NCI-H69 (cell line): ENCODE measurements around the gene TSEN54.
"Not testable (repeated sequence)": the region's sequence is repeated elsewhere in the genome, so short reads cannot be mapped to it uniquely, and the experiment has no call there.

ENCODE experiments used
- DNase-seq: peaks from one replicate; lab custom pipeline; 2025; lab: John Stamatoyannopoulos, UW

The TSEN54 gene

DNA sequence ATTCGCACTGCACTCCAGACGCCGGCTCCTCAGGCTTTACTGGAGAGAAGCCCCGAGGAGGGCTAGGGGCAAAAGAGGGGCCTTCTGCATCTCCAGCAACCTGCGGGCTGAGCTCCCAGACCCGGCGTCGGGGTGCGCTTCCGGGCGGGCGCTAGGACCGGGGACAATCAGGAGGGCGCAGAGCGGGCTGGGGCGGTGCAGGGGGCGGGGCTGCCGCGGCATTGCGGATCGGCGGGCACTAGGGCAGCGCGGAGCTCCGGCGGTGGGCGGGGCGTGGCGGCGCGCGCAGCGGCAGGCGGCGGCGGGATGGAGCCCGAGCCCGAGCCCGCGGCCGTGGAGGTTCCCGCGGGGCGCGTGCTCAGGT, at the start of gene TSEN54:
Gene TSEN54, plus strand, starts transcription at position 274 of the 364 bp plus-strand sequence. Its CDS starts 33 bp downstream, at position 307.
- DNase-seq = peak; percentile 97

DNA sequence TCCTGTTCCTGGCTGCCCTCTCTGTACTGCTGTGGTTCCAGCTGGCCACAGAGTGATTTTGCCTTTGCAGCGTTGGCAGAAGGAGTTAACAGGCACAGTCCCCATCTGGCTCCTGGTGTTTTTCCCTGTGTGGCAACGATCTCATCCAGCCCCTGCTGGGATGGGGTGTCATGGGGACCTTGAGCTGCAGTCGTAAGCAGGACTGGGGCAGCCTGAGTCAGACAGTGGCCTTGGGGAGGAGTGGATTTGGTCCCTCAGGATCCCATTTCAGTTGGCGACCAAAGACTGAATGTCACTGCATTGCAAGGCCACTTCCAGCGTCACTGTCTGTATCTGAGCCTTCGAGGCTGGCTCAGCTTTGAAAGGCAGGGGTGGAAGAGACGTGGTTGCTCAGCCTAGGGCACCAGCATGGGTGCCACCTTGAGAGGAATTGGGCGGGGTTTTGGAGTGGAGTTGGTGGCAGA, 48.0 kb upstream of the TSEN54 start:
- DNase-seq = peak; percentile 40

DNA sequence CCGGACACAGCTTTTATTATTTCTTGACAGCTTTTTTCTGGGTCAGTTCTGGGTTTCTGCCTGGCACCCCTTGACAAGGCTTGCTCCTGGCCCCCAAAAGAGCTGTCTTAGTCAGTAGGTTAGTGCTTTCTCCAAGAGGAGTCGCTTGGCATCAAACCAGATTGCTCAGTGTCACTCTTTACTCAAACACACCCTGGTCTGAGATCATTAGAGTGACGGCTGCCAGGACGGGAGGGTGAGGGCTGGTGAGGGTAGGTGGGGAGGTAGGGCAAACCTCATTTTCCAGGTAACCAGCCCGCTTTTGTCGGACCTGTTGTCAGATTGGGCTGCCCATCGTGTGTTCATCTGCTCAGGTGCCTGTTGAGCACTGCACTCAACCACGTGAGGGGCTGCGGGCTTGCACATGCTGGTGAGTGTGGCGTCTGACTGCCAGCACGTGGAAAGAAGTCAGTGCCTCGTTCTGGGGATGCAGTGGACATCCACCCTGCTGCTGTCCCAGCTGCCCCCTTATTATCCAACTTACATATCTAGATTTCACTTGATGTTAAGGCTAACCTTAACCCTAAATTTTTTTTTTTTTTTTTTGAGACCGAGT, 47.5 kb upstream of the TSEN54 start:
- no peak for DNase-seq

DNA sequence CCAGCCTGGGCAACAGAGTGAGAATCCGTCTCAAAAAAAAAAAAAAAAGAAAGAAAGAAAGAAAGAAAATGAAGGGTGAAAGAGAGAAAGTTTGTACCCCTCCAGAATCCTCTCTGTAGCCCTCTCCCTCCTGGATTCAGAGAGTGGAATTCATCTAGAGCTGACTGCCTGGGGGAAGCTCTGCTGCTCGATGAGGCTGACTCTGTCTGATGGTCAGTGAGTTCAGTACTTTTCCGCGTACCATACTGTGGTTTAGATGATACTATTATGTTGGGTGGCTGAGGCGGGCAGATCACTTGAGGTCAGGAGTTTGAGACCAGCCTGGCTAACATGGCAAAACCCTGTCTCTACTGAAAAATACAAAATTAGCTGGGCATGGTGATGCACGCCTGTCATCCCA, 45.1 kb upstream of the TSEN54 start:
- DNase-seq = peak; percentile 45

DNA sequence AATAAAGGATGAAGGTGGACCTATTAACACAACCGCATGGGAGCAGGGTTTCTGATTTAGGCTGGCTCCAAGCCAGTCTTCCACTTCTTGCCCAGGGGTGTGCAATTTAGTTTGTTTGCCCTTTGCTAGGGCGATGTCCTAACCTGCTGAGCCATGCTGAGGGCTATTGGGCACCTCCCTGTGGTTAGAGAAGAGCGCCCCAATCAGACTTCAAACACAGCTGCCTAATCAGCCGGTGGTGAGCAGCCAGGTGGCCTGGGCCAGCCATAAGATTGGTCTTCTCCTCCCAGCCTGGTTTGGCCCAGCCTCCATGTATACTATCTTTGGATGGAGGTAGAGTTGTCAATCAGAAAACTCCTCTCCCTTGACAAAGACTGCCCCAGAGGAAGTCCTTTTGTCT, 44.2 kb upstream of the TSEN54 start:
- peak; percentile 99 for DNase-seq

DNA sequence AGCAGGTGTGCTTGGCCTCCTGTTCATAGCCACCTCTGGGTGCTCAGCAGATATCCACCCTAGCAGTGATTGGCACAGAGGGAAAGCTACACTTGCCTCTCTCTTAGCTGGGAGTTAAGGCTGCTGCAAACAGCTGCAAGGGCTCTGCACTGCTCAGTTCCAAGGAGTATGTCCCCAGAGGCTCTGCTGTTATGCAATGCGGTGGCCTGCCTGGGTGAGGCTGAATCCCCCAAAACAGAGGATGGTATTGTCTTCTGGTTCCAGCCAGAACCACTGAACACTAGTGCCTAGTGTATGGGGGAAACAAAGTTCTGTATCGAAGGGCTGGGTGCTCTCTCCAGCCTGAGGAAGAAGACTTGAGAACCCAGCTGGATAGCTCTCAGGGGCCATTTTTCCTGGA, 43.1 kb upstream of the TSEN54 start:
- DNase-seq = no peak

DNA sequence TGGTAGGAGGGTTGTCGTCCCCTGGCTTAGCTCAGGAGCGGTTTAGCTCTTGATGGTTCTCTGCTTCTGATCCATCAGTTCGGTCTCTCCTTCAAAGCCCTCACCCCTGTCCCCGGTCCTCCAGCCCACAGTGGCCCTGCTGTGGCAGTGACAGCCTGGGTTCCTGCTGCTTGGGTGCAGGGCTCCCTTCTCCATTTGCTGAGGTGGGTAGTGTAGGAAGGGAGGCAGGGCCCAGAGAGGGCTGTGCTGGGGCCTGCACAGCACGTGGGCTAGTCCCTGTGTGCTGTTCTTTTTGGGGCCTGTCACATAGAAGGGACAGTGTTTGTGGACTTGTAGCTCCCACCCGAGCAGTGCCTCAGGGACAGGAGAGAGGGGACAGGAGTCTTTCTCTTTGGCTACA, 41.6 kb upstream of the TSEN54 start:
- DNase-seq = no peak

DNA sequence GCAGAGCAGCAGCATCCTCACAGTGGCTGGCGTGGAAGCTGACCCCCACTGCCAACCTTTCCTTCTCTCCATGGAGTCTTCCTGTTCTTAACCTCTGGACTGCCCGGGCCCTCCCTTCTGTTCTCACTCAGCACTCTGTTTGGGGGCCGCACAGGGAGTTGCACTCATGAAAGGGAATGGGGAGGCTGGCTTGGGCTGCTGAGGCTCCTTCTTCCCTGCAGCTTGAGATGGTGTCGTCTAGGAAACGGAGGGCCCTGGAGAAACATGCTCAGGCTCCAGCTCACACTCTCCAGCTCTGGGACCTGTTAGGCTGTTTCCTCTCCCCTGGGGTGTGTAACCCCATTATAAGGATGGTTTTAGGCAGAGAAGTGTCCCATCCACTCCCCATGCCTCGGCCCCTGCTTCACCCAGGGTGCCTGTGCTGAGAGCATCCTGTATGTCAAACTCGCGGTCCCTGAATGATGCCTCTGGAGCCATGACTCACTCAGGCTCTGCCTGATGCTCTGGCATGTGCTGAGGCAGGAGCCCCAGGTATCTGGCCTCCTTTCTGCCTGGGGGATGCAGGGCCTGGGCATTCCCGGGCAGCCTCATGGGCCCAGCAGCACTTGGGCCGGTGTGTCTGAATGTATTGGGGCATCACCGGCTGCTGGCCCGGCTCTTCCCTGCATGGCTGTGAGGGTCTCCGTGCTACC, 41.0 kb upstream of the TSEN54 start:
- no peak for DNase-seq

DNA sequence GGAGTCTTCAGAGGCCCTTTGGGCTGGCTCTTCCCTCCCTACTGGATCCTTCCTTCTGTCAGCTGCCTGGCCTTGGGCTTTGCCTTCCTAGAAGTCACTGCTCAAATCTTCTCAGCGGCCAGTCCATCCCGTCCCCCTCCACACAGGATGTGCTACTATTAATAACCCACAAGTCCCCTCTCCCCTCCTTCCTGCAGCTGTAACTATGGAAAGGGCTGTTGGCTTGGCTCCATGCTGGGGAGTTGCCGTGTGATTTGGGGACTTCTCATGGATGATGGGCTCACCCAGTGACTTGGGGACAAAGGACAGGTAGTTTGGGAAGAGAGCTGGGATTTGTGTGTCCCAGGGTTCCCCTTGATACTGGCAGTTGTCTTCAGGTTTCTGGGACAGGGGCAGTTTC, 40.5 kb upstream of the TSEN54 start:
- no peak for DNase-seq

DNA sequence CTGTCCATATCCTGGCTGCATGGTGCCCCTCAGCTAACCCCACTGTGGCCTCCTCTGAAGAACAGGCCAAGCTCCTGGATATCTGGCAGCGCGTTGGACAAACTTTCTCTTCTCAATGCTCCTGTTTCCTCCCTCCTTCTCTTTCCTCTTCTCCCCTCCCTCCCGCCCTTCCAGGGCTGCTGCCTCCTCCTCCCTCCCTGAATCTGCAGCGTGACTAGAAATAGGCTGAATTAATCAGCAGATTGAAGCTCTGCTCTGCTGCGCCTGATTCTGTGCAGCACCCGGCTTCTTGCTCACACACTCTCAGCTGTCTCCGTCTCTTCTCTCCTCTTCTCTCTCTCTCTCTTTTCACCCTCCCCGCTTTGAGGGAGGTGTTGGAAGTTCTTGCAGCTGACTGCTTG, 40.1 kb upstream of the TSEN54 start:
- DNase-seq = no peak

DNA sequence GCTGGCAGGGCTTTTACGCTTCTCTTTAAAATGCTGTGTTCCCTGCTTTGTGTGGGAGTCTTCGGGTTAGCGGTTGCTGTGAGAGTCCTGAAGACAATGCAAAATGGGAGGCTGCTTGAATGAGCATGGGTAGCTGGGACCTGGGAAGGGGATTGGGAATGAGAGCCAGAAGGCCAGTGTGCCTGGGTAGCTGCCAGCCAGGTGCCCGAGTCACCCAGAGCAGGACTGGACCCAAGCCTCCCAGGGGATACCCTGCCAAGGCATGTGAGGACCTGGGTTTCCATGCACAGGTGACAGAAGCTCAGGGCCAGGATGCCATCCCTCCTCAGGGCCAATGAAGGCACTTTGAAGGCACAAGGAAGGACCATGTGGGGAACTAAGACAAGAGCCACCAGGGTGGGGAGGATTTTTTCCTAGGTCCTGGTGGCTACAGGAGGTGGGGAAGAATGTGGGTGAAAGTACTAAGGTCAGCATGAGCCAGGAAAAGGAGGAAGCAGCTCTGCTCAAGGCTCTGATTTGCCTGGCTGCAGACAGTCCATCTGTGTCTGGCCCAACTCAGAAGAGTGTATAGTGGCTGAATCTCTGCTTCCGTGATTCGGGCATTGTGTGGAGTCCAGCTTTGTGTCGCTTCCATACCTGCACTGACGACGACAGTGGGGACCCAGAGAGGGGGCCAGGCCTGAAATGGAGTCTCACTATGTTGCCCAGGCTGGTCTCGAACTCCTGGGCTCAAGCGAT, 39.4 kb upstream of the TSEN54 start:
- no peak for DNase-seq

DNA sequence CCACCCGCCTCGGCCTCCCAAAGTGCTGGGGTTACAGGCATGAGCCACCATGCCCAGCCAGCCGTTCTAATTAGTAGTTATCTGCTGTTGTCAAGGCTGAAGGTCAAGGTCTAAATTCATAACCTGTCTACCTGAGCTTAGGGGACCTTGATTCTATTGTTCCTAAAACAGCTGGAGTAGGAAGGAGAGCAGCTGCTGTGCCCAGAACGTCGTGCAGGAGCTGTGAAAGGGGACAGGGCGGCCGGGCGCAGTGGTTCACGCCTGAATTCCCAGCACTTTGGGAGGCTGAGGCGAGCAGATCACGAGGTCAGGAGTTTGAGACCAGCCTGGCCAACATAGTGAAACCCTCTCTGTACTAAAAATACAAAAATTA, 38.9 kb upstream of the TSEN54 start:
- not testable (repeated sequence) for DNase-seq

DNA sequence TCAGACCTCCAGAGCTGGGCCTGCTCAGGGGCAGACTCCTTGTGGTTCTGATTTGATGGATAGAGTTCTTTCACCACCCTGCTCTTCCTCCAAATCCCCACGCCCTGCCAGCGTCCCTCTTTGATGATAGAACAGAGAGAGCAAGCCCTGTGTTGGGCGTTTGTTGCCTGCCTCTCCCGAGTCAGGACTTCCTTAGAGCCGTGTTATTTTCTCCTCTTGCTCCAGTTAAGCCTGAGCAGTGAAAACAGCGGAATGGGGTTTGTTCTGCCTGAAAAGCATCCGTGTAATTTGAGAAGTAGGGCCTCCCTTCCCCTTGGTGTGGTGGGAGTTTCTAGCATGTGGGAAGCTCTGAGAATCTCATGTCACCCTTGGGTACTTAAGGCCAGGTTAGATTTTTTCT, 37.8 kb upstream of the TSEN54 start:
- DNase-seq = no peak

DNA sequence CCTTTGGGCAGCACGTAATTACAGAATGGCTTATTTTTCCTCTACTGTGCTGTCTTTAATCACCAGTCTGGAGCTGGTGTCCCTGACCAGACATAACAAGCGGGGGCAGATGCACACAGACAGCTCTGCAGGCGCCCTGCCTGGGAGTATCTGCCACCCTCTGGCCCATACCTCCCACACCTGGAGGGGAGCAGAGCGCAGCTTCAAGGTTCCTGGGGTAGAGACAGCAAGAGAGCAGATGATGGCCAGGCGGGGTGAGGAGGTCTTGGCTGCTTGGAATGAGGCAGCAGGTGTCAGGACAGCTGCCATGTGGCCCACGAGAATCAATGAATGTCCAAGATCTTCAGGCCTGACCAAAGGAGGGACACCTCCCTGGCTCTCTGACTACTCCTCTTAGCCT, 36.0 kb upstream of the TSEN54 start:
- DNase-seq = no peak

DNA sequence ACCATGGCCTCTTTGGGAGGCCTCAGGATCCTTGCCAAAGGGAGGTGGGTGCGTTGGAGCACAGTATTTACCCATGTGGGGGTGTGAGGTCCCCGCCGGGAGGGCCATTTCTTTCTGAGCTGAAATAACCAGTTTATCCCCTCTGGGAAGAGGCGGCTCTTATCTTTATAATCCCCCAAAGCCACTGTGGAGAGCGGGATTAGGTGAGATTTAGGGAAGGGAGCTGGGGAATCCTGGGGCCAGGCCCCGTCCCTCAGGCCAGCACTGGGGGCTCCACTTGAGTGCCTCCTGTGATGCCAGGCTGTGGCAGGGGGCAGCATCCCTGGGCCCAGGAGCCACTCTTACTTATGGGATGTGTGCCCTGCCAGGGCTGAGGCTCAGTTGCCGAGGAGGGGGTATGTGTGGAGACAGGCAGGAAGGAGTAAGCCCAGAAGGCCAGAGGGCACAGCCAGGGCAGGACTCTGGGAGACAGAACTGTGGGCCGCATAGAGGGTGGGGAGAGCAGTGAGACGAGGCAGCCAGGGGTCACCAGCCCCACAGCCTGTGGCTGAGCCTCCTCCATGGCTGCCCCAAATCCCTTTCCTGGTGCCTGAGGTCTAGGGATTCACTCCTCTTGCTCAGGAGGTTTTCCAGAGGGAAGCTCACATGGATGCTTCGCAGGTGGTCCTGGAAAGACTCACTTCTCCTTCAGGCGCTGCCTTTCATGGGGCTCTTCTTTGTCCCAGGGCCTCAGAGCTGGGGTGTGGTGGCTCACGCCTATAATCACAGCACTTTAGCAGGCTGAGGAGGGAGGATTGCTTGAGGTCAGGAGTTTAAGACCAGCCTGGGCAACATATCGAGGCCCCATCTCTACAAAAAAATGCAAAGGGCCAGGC, 34.9 kb upstream of the TSEN54 start:
- DNase-seq = no peak

DNA sequence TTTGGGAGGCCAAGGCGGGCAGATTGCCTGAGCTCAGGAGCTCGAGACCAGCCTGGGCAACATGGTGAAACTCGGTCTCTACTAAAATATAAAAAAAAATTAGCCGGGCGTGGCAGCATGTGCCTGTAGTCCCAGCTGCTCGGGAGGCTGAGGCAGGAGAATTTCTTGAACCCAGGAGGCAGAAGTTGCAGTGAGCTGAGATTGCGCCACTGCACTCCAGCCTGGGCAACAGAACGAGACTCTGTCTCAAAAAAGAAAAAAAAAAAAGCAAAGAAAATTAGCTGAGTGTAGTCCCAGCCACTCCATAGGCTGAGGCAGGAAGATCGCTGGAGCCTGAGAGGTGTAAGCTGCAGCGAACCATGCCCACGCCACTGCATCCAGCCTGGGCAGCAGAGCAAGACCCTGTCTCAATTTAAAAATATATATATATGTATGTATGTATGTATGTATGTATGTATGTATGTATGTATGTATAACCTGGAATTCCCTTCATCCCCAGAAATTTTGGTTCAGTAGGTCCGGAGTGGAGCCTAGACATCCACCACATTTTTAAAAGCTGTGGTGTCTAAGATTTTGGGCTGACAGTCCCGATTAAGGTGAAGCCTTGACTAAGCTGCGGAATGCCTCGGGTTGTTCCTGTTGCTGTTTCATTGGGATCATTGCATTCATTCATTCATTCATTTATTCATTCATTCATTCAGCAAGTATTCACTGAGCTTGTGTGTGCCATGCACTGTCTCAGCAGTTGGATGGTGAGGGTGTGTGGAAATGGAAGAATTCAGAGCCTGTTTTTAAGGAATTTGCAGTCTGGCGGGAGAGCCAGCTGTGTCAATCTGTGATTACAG, 34.0 kb upstream of the TSEN54 start:
- no peak for DNase-seq

DNA sequence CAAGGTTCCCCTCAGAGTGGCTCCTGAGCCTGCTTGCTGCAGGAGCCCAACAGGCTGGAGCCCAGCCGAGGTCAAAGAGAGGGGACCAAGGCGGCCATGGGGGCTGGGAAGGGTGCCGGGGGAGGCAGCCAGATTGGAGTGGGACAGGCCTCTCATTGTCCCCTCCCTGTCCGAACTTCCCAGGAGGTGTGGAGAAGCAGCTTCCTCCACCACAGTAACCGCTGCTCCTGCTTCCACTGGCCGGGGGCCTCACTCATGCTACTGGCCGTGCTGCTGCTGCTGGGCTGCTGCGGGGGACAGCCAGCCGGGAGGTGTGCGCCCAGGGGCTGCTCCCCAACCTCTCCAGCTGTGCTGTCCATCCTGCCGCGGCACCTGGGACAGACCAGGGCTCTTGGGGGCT, 30.6 kb upstream of the TSEN54 start:
- no peak for DNase-seq

DNA sequence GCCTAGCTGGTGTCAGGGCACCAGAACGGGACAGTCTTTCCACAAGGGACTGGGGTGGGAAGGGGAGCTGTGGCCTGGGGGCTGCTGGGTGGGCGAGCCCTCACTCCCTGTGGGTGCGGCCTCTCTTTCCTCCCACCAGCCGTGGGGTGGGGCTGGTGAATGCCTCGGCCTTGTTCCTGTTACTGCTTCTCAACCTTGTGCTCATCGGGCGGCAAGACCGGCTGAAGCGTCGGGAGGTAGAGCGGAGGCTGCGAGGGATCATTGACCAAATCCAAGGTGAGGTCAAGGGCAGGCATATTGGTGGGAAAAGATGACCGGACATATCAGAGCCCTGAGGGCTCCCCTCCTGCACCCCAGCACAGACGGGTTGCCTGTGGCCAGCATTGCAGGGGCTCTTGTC, 30.2 kb upstream of the TSEN54 start:
- no peak for DNase-seq

DNA sequence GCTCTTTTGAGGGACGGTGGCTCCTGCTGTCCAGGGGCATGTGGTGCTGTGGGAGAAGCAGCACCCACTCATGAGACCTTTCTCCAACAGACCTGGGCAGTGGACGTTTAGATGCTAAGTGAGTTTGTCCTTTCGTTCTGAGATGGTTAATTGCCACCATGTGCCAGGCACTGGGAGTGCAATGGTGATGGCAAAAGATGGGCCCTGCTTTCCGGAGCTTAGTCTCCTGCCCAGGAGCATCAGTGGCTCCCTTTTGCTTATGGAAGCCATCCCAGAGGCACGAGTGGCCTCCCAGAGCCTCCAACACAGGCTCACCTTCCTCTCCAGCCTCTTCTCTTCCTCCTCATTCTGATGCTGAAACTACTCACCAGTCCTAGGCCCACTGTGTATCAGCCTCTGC, 29.4 kb upstream of the TSEN54 start:
- no peak for DNase-seq

DNA sequence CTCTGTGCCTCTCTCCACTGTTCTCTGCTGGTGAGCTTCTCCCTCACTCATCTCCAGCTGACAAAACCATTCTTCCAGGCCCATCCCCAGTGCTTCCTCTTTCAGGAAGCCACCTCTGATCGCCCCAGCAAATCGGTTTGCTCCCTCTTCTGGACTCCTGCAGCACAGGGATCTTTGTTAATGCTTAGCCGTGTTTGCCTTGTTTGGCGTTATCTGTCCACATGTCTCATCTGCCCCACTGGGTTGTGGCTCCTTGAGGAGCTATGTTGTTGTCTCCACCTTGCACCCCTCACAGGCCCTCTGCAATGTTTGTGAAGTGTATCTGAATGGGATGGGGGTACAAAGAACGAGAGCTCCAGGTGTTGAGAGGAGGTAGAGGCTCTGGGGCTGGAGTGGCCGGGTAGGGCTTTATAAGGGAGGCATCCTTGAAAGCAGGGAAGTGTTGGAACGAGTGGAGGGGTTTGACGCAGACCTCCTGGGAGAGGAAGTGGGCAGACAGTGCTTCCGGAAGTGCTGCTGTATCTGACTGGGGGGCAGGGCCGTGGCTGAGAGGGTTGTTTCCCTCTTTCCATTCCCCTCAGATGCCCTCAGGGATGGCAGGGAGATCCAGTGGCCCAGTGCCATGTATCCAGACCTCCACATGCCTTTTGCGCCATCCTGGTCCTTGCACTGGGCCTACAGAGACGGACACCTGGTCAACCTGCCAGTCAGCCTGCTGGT, 28.8 kb upstream of the TSEN54 start:
- DNase-seq = no peak
